ENCODE results near the gene TMF1.

The TMF1 gene

GRCh38 chr3:69051756-69052471, at the start of gene TMF1:
Gene TMF1 (minus strand): TSS chr3:69052333. CDS start chr3:69052086, 247 bp downstream.
- Mint-ChIP-seq H3K36me3 (ENCODE audit: low read depth) (peaks cover 44% of the 10 kb centered on the region), H3K4me3 (peak within 1 kb of the TSS; percentile 98), H3K27me3 (ENCODE audit: low read depth) (no peaks in the 10 kb centered on the region), H3K27ac (peak within 1 kb of the TSS; percentile 95), H3K4me1 (ENCODE audit: low read depth) (peaks cover 42% of the 10 kb centered on the region), H3K9me3 (no peaks in the 10 kb centered on the region)
- peak; percentile 96 for DNase-seq (ENCODE audit: low spot score)

GRCh38 chr3:69099576-69099975, 47.4 kb upstream of the TMF1 start:
- DNase-seq (ENCODE audit: low spot score) = no peak
- Mint-ChIP-seq H3K4me3 (no peak overlapping the region), H3K9me3 (no peaks in the 10 kb centered on the region), H3K27me3 (ENCODE audit: low read depth) (no peaks in the 10 kb centered on the region), H3K4me1 (ENCODE audit: low read depth) (peaks cover 58% of the 10 kb centered on the region), H3K27ac (peak overlapping the region; percentile 72), H3K36me3 (ENCODE audit: low read depth) (peaks cover 67% of the 10 kb centered on the region)

- peak overlapping the region; percentile 7 for H3K4me3 Mint-ChIP-seq
- no peaks in the 10 kb centered on the region for H3K9me3 Mint-ChIP-seq
- H3K27me3 Mint-ChIP-seq (ENCODE audit: low read depth) = no peaks in the 10 kb centered on the region
- peaks cover 62% of the 10 kb centered on the region for H3K4me1 Mint-ChIP-seq (ENCODE audit: low read depth)
- H3K36me3 Mint-ChIP-seq (ENCODE audit: low read depth) = peaks cover 64% of the 10 kb centered on the region
- H3K27ac Mint-ChIP-seq = peak overlapping the region; percentile 69
- no peak for DNase-seq (ENCODE audit: low spot score)
These were observed 45.4 kb upstream of the TMF1 start for GRCh38 chr3:69097407-69098086.

- DNase-seq (ENCODE audit: low spot score) = no peak
- H3K27me3 Mint-ChIP-seq (ENCODE audit: low read depth) = no peaks in the 10 kb centered on the region
- peak overlapping the region; percentile 87 for H3K27ac Mint-ChIP-seq
- no peaks in the 10 kb centered on the region for H3K9me3 Mint-ChIP-seq
- H3K4me1 Mint-ChIP-seq (ENCODE audit: low read depth) = peaks cover 69% of the 10 kb centered on the region
- H3K4me3 Mint-ChIP-seq = peak overlapping the region; percentile 81
- H3K36me3 Mint-ChIP-seq (ENCODE audit: low read depth) = peaks cover 60% of the 10 kb centered on the region
These were observed 44.2 kb upstream of the TMF1 start for GRCh38 chr3:69096299-69096698.

- Mint-ChIP-seq H3K4me1 (ENCODE audit: low read depth) (peaks cover 73% of the 10 kb centered on the region), H3K4me3 (peak overlapping the region; percentile 81), H3K36me3 (ENCODE audit: low read depth) (peaks cover 63% of the 10 kb centered on the region), H3K27me3 (ENCODE audit: low read depth) (no peaks in the 10 kb centered on the region), H3K27ac (peak overlapping the region; percentile 87), H3K9me3 (no peaks in the 10 kb centered on the region)
- peak; percentile 50 for DNase-seq (ENCODE audit: low spot score)
These were observed 43.5 kb upstream of the TMF1 start for GRCh38 chr3:69095636-69096035.

GRCh38 chr3:69094467-69095205, 42.5 kb upstream of the TMF1 start:
- peaks cover 75% of the 10 kb centered on the region for H3K4me1 Mint-ChIP-seq (ENCODE audit: low read depth)
- no peaks in the 10 kb centered on the region for H3K27me3 Mint-ChIP-seq (ENCODE audit: low read depth)
- peaks cover 64% of the 10 kb centered on the region for H3K36me3 Mint-ChIP-seq (ENCODE audit: low read depth)
- peak; percentile 46 for DNase-seq (ENCODE audit: low spot score)
- H3K27ac Mint-ChIP-seq = peak overlapping the region; percentile 94
- H3K9me3 Mint-ChIP-seq = no peaks in the 10 kb centered on the region
- H3K4me3 Mint-ChIP-seq = peak overlapping the region; percentile 93

GRCh38 chr3:69092030-69092516, 39.9 kb upstream of the TMF1 start:
- peak; percentile 45 for DNase-seq (ENCODE audit: low spot score)
- H3K4me3 Mint-ChIP-seq = peak overlapping the region; percentile 93
- H3K4me1 Mint-ChIP-seq (ENCODE audit: low read depth) = peaks cover 74% of the 10 kb centered on the region
- H3K27me3 Mint-ChIP-seq (ENCODE audit: low read depth) = no peaks in the 10 kb centered on the region
- no peaks in the 10 kb centered on the region for H3K9me3 Mint-ChIP-seq
- H3K27ac Mint-ChIP-seq = peak overlapping the region; percentile 94
- H3K36me3 Mint-ChIP-seq (ENCODE audit: low read depth) = peaks cover 66% of the 10 kb centered on the region

- peaks cover 64% of the 10 kb centered on the region for H3K36me3 Mint-ChIP-seq (ENCODE audit: low read depth)
- DNase-seq (ENCODE audit: low spot score) = no peak
- H3K9me3 Mint-ChIP-seq = no peaks in the 10 kb centered on the region
- H3K4me3 Mint-ChIP-seq = peak overlapping the region; percentile 93
- H3K27me3 Mint-ChIP-seq (ENCODE audit: low read depth) = no peaks in the 10 kb centered on the region
- peaks cover 69% of the 10 kb centered on the region for H3K4me1 Mint-ChIP-seq (ENCODE audit: low read depth)
- peak overlapping the region; percentile 94 for H3K27ac Mint-ChIP-seq
These were observed 39.4 kb upstream of the TMF1 start for GRCh38 chr3:69091389-69092029.

- DNase-seq (ENCODE audit: low spot score) = no peak
- Mint-ChIP-seq H3K9me3 (no peaks in the 10 kb centered on the region), H3K27ac (peak overlapping the region; percentile 69), H3K4me1 (ENCODE audit: low read depth) (peaks cover 58% of the 10 kb centered on the region), H3K4me3 (peak overlapping the region; percentile 90), H3K27me3 (ENCODE audit: low read depth) (no peaks in the 10 kb centered on the region), H3K36me3 (ENCODE audit: low read depth) (peaks cover 68% of the 10 kb centered on the region)
These were observed 37.9 kb upstream of the TMF1 start for GRCh38 chr3:69090021-69090420.

GRCh38 chr3:69088063-69088462, 35.9 kb upstream of the TMF1 start:
- peaks cover 55% of the 10 kb centered on the region for H3K4me1 Mint-ChIP-seq (ENCODE audit: low read depth)
- no peaks in the 10 kb centered on the region for H3K27me3 Mint-ChIP-seq (ENCODE audit: low read depth)
- H3K9me3 Mint-ChIP-seq = no peaks in the 10 kb centered on the region
- no peak for DNase-seq (ENCODE audit: low spot score)
- peaks cover 54% of the 10 kb centered on the region for H3K36me3 Mint-ChIP-seq (ENCODE audit: low read depth)
- H3K27ac Mint-ChIP-seq = peak overlapping the region; percentile 85
- peak overlapping the region; percentile 90 for H3K4me3 Mint-ChIP-seq

GRCh38 chr3:69087030-69087791, 35.1 kb upstream of the TMF1 start:
- Mint-ChIP-seq H3K4me3 (peak overlapping the region; percentile 90), H3K4me1 (ENCODE audit: low read depth) (peaks cover 56% of the 10 kb centered on the region), H3K36me3 (ENCODE audit: low read depth) (peaks cover 50% of the 10 kb centered on the region), H3K27ac (peak overlapping the region; percentile 72), H3K9me3 (no peaks in the 10 kb centered on the region), H3K27me3 (ENCODE audit: low read depth) (no peaks in the 10 kb centered on the region)
- no peak for DNase-seq (ENCODE audit: low spot score)

GRCh38 chr3:69085833-69086722, 33.9 kb upstream of the TMF1 start:
- Mint-ChIP-seq H3K4me3 (peak overlapping the region; percentile 96), H3K9me3 (no peaks in the 10 kb centered on the region), H3K4me1 (ENCODE audit: low read depth) (peaks cover 58% of the 10 kb centered on the region), H3K36me3 (ENCODE audit: low read depth) (peaks cover 43% of the 10 kb centered on the region), H3K27me3 (ENCODE audit: low read depth) (no peaks in the 10 kb centered on the region), H3K27ac (peak overlapping the region; percentile 96)
- DNase-seq (ENCODE audit: low spot score) = peak; percentile 61

All from T-helper 2 cell treated with Interferon-gamma antibody and Interleukin-4, amounts not matched to agents 5 μg/mL and 100 μg/mL, for 36 hours (primary cell).